PC-9 (cell line): ENCODE data around the gene SMYD2.

Experiments
- EZH2 ChIP-seq: fragments of 200-600 bp; sonication (generic); IDR thresholded peaks from 2 replicates; pipeline ENCODE4 v1.8.0; 2017; ENCODE audit warnings: antibody characterized with exemption, low read depth
- TF ChIP-seq, protein P1 (sequence below): fragments of 200-600 bp; sonication (generic); conservative IDR thresholded peaks from 2 replicates; pipeline ENCODE4 v1.6.1; 2017; ENCODE audit warnings: mixed run types, antibody characterized with exemption, mild to moderate bottlenecking, moderate library complexity

DNA sequence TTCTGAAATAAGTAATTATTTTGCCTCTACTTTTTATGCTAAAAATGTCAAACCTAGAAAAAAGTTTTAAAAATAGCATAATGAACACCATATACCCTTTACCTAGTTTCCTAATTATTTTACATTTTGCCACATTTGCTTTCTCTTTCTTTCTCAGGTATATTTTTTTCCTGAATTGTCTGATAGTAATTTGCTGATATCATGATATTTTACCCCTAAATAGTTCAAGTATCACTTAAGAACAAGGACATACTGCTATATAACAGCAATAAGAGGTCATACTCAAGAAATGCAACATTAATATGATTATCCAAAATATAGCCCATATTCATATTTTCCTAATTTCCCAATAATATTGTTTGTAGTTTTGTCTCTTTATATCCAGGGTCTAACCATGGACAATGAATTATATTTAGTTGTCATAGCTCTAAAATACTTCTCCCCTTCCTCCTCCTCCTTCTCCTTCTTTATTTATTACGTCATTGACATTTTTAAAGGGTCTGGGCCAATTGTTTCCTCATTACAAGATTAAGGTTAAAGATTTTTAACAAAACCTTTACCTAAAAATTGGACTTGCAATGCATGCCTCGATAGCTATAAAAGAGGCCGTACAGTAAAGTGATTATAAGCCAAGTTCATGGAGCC lies 20.3 kb upstream of the SMYD2 start:
- TF ChIP-seq, protein P1, sequence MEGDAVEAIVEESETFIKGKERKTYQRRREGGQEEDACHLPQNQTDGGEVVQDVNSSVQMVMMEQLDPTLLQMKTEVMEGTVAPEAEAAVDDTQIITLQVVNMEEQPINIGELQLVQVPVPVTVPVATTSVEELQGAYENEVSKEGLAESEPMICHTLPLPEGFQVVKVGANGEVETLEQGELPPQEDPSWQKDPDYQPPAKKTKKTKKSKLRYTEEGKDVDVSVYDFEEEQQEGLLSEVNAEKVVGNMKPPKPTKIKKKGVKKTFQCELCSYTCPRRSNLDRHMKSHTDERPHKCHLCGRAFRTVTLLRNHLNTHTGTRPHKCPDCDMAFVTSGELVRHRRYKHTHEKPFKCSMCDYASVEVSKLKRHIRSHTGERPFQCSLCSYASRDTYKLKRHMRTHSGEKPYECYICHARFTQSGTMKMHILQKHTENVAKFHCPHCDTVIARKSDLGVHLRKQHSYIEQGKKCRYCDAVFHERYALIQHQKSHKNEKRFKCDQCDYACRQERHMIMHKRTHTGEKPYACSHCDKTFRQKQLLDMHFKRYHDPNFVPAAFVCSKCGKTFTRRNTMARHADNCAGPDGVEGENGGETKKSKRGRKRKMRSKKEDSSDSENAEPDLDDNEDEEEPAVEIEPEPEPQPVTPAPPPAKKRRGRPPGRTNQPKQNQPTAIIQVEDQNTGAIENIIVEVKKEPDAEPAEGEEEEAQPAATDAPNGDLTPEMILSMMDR: no peak
- no peak for TF ChIP-seq EZH2
